Kidney (tissue), 14 donors: ENCODE data around the gene RPA1. TPM values are rescaled to one million over a fixed set of nuclear protein-coding genes. Genes with fewer than 3 reads are reported as not detected.
"Not testable (repeated sequence)": the region's sequence is repeated elsewhere in the genome, so short reads cannot be mapped to it uniquely, and the experiment has no call there.

Experiments
- DNase-seq, 5 donors: peaks; one replicate each; pipeline ENCODE4 v3.0.0-alpha.2; 2013 to 2020
- FAIRE-seq: peaks from 2 replicates; lab custom pipeline; 2012; peaks lifted over from hg19 to GRCh38; lab: Jason Lieb, UNC
- H3K27ac ChIP-seq, 2 donors: one replicate each; pipeline ENCODE4 v1.7.0; 2013; ENCODE audit warnings: low read depth in 2 of 2, low read length in 2 of 2, inconsistent platforms in 1 of 2
- H3K27me3 ChIP-seq: one replicate; pipeline ENCODE4 v1.7.1; 2013; ENCODE audit warnings: low read length, inconsistent platforms; ENCODE audit not compliant: control insufficient read depth, insufficient read depth
- H3K36me3 ChIP-seq, 3 donors: one replicate each; pipeline versions ENCODE4 v1.7.0 to v1.7.1; 2013; ENCODE audit warnings: low read length in 3 of 3, control low read depth in 1 of 3, inconsistent platforms in 1 of 3; ENCODE audit not compliant: insufficient read depth in 3 of 3, control insufficient read depth in 2 of 3
- H3K4me1 ChIP-seq, 3 donors: one replicate each; pipeline versions ENCODE4 v1.7.0 to v1.7.1; 2013; ENCODE audit warnings: low read length in 3 of 3, inconsistent platforms in 1 of 3, low read depth in 1 of 3; ENCODE audit not compliant: control insufficient read depth in 2 of 3, insufficient read depth in 2 of 3
- H3K4me3 ChIP-seq, 3 donors: one replicate each; pipeline versions ENCODE4 v1.7.0 to v1.8.1; 2013; ENCODE audit warnings: low read length in 3 of 3, control low read depth in 1 of 3, inconsistent platforms in 1 of 3
- H3K9ac ChIP-seq, 3 donors: one replicate each; pipeline versions ENCODE4 v1.7.0 to v1.7.1; 2013; ENCODE audit warnings: low read length in 3 of 3, control low read depth in 1 of 3, inconsistent platforms in 1 of 3
- H3K9me3 ChIP-seq, 3 donors: one replicate each; pipeline versions ENCODE4 v1.7.0 to v1.7.1; 2013; ENCODE audit warnings: low read length in 3 of 3, control low read depth in 1 of 3, inconsistent platforms in 1 of 3; ENCODE audit not compliant: control insufficient read depth in 2 of 3, insufficient read depth in 1 of 3
- intact Hi-C: fragments of 100-400 bp; cut with DNase I; formaldehyde crosslinking; loops from one replicate; pipeline ENCODE4 v1.11.1; 2022
- polyA plus RNA-seq: library from polyadenylated mRNA; stranded (reverse); fragments of 350-450 nt; fragmentation: Illumina TruSeq; extraction: RNeasy Lipid Tissue Mini Kit (QIAGEN cat#74804); gene quantifications from one replicate; pipeline ENCODE4 v1.2.3, GENCODE V29; 2014; ENCODE audit warnings: low read depth, low replicate concordance; ENCODE audit not compliant: insufficient read depth
- total RNA-seq: library from RNA; stranded (reverse); fragmentation: NEBNext Ultra II Directional; extraction: Animal tissue kit (Norgen Biotek cat#: 25700); gene quantifications from one replicate; pipeline ENCODE4 v1.2.1, GENCODE V29; 2021
- TF ChIP-seq, protein P1 (sequence below): IDR thresholded peaks from 3 replicates; pipeline ENCODE4 v1.5.1; 2012; ENCODE audit warnings: mild to moderate bottlenecking, moderate library complexity, borderline replicate concordance; ENCODE audit not compliant: insufficient read depth; ENCODE audit errors: extremely low read depth
- donor health status: control.
- donor health status: control.
- donor health status: control.
- donor health status: control.
- donor health status: control.
- donor health status: DM: yes; HTN: yes; CAD: no.
- donor health status: Normal renal cell carcinoma (clear cell type).

Gene RPA1
- total and polyA plus RNA-seq, 2 donors from 2014 or later: 26.1 to 89.0 TPM

DNA sequence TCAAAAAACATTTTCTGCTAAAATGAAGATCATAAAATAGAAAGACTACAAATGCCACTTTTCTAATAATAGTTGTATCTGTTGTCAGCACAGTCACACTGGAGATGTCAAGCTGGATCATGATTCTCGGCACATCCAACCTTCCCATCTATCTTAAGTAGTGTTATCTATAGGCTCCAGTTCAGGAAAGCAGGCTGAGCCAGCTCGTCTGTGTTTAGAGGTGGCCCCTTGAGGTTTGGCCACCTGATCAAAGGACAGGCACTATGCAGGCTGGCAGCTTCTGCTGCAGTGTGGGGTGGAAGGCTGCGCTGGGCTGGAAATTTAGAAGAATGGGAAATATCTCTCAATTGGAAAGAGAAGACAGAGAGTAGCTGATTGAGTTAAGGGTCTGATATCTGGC lies 32.5 kb upstream of the RPA1 start:
- H3K27me3 ChIP-seq: no peaks in the 10 kb centered on the region
- H3K4me3 ChIP-seq: no peak overlapping the region
- H3K9ac ChIP-seq: no peak overlapping the region
- no peak overlapping the region for H3K27ac ChIP-seq
- FAIRE-seq: no peak
- no peak for DNase-seq
- TF ChIP-seq, protein P1, sequence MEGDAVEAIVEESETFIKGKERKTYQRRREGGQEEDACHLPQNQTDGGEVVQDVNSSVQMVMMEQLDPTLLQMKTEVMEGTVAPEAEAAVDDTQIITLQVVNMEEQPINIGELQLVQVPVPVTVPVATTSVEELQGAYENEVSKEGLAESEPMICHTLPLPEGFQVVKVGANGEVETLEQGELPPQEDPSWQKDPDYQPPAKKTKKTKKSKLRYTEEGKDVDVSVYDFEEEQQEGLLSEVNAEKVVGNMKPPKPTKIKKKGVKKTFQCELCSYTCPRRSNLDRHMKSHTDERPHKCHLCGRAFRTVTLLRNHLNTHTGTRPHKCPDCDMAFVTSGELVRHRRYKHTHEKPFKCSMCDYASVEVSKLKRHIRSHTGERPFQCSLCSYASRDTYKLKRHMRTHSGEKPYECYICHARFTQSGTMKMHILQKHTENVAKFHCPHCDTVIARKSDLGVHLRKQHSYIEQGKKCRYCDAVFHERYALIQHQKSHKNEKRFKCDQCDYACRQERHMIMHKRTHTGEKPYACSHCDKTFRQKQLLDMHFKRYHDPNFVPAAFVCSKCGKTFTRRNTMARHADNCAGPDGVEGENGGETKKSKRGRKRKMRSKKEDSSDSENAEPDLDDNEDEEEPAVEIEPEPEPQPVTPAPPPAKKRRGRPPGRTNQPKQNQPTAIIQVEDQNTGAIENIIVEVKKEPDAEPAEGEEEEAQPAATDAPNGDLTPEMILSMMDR: no peak
- intact Hi-C loops: no loop called here
- H3K4me1 ChIP-seq: no peaks in the 10 kb centered on the region
- no peaks in the 10 kb centered on the region for H3K9me3 ChIP-seq
- H3K36me3 ChIP-seq: peaks cover 0 to 14% (median 5%) of the 10 kb centered on the region in 3 donors

DNA sequence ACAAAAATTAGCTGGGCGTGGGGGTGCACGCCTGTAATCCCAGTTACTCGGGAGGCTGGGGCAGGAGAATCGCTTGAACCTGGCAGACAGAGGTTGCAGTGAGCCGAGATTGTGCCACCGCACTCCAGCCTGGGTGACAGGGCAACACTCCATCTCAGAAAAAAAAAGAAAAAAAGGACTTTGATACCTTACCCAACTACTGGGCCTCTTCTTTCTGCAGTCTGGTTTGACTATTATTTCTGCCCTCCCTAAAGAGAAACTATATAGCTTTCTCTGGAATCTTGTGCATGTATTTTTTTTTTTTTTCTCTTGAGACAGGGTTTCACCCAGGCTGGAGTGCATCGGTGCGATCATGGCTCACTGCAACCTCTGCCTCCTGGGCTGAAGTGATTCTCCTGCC lies 32.0 kb upstream of the RPA1 start:
- H3K27ac ChIP-seq, intact Hi-C loops, H3K9ac ChIP-seq, H3K4me1 ChIP-seq, FAIRE-seq, H3K27me3 ChIP-seq, H3K4me3 ChIP-seq, H3K9me3 ChIP-seq, DNase-seq: not testable (repeated sequence)
- H3K36me3 ChIP-seq: peaks cover 0 to 14% (median 5%) of the 10 kb centered on the region in 3 donors

DNA sequence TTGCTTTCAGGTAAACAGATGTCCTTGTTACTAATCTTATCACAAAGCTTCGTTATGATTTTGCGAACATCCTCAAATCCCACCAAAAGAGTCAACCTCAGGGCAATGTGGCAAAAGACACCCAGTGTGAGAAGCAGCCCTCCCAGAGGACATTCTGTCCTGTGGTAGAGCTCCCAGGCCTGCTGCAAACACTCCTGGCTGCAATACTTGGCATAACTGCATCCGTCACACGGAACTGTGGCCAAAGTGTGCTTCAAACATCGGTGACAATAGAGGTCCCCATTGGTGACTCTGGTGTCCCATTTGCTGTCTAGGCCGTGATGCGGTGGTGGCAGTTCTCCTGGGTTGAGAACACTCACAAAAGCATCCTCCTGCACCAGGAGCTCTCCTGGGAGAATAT lies 29.6 kb upstream of the RPA1 start:
- no peak for FAIRE-seq
- Histone ChIP-seq H3K36me3 (peaks cover 0 to 17% (median 8%) of the 10 kb centered on the region in 3 donors), H3K27ac (no peak overlapping the region), H3K9ac (no peak overlapping the region), H3K9me3 (no peaks in the 10 kb centered on the region), H3K27me3 (no peaks in the 10 kb centered on the region), H3K4me1 (no peaks in the 10 kb centered on the region), H3K4me3 (no peak overlapping the region)
- TF ChIP-seq, protein P1: no peak
- DNase-seq: peak in 1 of 5 donors; percentile 9
- intact Hi-C loops: no loop called here

DNA sequence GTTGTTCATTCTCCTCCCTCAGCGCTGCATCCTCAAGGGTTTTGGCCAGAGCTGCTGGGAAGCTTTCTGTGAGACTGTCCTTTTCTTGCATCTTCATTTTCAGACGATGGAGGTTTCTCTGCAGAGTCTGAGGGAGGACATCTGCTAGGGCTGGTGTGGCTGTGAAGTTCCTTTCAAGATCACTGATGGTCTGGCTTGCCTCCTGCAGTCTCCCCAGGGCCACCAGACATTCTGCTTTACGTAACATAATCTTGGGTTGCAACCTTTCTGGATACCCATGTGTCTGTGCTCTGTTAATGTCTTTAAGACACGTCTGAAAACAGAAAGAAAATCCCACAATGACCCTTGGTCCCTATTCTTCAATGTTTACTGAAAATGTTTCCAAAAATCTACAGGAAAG lies 29.1 kb upstream of the RPA1 start:
- TF ChIP-seq, protein P1: no peak
- H3K4me1 ChIP-seq: no peaks in the 10 kb centered on the region
- intact Hi-C loops: no loop called here
- no peak overlapping the region for H3K4me3 ChIP-seq
- peaks cover 0 to 17% (median 8%) of the 10 kb centered on the region in 3 donors for H3K36me3 ChIP-seq
- FAIRE-seq (no peak), DNase-seq (peak in 1 of 5 donors; percentile 2)
- H3K27me3 ChIP-seq: no peaks in the 10 kb centered on the region
- H3K9ac ChIP-seq: no peak overlapping the region
- H3K27ac ChIP-seq: no peak overlapping the region
- no peaks in the 10 kb centered on the region for H3K9me3 ChIP-seq
